ENCODE measurements around the gene ROBO4.

DNA sequence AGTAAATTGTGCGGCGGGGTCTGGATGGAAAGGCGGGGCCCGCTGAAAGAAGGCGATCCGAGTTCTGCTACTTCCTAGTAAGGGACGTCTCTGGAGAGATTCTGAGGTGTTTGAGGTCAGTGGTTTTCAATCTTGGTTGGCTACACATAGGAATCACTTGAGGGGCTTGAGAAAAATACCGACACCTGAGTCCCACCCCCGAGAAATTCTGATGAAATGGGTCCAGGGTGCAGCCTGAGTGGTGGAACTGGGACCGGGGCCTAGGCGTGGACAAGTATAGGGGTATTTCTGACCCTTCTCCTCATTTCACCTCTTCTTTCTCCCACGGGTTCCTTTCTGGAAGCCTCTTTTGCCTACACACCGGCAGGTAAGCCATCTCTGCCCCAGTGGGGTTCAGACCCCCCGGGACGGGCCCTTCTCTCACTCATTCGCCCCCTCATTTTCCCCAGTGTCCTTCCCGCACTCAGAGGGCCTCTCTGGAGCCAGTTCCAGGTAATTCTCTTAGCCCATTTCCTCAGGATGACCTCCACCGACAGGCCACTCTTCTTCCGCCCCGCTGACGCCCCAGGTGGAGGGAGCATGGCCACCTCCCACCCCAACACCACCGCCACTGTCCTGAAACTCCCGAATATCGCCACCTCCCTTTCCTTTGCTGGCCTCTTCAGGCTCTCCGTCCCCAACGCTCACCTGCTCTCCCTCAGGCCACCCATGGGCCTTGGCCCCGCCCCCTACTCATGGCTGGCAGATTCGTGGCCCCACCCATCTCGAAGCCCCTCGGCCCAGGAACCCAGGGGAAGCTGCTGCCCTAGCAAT is 20.6 kb downstream of the ROBO4 start:
- TF ChIP-seq, protein P1, sequence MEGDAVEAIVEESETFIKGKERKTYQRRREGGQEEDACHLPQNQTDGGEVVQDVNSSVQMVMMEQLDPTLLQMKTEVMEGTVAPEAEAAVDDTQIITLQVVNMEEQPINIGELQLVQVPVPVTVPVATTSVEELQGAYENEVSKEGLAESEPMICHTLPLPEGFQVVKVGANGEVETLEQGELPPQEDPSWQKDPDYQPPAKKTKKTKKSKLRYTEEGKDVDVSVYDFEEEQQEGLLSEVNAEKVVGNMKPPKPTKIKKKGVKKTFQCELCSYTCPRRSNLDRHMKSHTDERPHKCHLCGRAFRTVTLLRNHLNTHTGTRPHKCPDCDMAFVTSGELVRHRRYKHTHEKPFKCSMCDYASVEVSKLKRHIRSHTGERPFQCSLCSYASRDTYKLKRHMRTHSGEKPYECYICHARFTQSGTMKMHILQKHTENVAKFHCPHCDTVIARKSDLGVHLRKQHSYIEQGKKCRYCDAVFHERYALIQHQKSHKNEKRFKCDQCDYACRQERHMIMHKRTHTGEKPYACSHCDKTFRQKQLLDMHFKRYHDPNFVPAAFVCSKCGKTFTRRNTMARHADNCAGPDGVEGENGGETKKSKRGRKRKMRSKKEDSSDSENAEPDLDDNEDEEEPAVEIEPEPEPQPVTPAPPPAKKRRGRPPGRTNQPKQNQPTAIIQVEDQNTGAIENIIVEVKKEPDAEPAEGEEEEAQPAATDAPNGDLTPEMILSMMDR (IDR thresholded peaks at IDR 0.05): no peak
- TF ChIP-seq EZH2 (IDR thresholded peaks at IDR 0.05; ENCODE audit: borderline replicate concordance, insufficient read depth, low read depth, low read length, poor library complexity, severe bottlenecking): no peak
